ENCODE results near the gene ZDHHC20. TPM values are rescaled to one million over a fixed set of nuclear protein-coding genes. Genes with fewer than 3 reads are reported as not detected.

ZDHHC20 gene
- total RNA-seq, result 10 to 100 TPM; 70.3 to 80.7 TPM

- ATAC-seq (ENCODE audit: insufficient number of reproducible peaks, low FRiP score, low read depth) (peak; percentile 97), DNase-seq (ENCODE audit: low spot score) (peak; percentile 58)
- H3K27ac ChIP-seq, result peak within 1 kb of the TSS; percentile 76 to 86
- no peaks in the 10 kb centered on the region for H3K9me3 ChIP-seq
- TF ChIP-seq CTCF (IDR thresholded peaks at IDR 0.05), result no peak
- H3K4me1 ChIP-seq (ENCODE audit: control insufficient read depth in 1 of 2, low read depth in 2 of 2), result peaks cover 8% of the 10 kb centered on the region in 2 donors
- H3K4me3 ChIP-seq, result peak within 1 kb of the TSS; percentile 99
- H3K36me3 ChIP-seq, result no peaks in the 10 kb centered on the region
- no peaks in the 10 kb centered on the region for H3K27me3 ChIP-seq (replicated peaks; ENCODE audit: insufficient read depth)
These were observed at the start of gene ZDHHC20 for GRCh38 chr13:21458813-21459701. TSS of gene ZDHHC20 (minus strand) at chr13:21459303. CDS start at chr13:21459171, 132 bp downstream.

GRCh38 chr13:21504379-21504778, 45.3 kb upstream of the ZDHHC20 start:
- no peak for ATAC-seq (ENCODE audit: insufficient number of reproducible peaks, low FRiP score, low read depth)
- Histone ChIP-seq H3K9me3 (no peaks in the 10 kb centered on the region), H3K4me3 (no peak overlapping the region), H3K36me3 (peaks cover 10% of the 10 kb centered on the region), H3K27ac (no peak overlapping the region), H3K4me1 (ENCODE audit: control insufficient read depth in 1 of 2, low read depth in 2 of 2) (no peaks in the 10 kb centered on the region), H3K27me3 (replicated peaks; ENCODE audit: insufficient read depth) (no peaks in the 10 kb centered on the region)
- DNase-seq (ENCODE audit: low spot score), result no peak
- TF ChIP-seq CTCF (IDR thresholded peaks at IDR 0.05), result no peak

GRCh38 chr13:21501686-21502085, 42.6 kb upstream of the ZDHHC20 start:
- TF ChIP-seq CTCF (IDR thresholded peaks at IDR 0.05), result no peak
- H3K4me3 ChIP-seq, result no peak overlapping the region
- H3K9me3 ChIP-seq, result no peaks in the 10 kb centered on the region
- H3K4me1 ChIP-seq (ENCODE audit: control insufficient read depth in 1 of 2, low read depth in 2 of 2), result no peaks in the 10 kb centered on the region
- DNase-seq (ENCODE audit: low spot score) (no peak), ATAC-seq (ENCODE audit: insufficient number of reproducible peaks, low FRiP score, low read depth) (no peak)
- peaks cover 5% of the 10 kb centered on the region for H3K36me3 ChIP-seq
- no peaks in the 10 kb centered on the region for H3K27me3 ChIP-seq (replicated peaks; ENCODE audit: insufficient read depth)
- H3K27ac ChIP-seq, result no peak overlapping the region

GRCh38 chr13:21486322-21486721, 27.2 kb upstream of the ZDHHC20 start:
- Histone ChIP-seq H3K27ac (no peak overlapping the region), H3K9me3 (peaks cover 22% of the 10 kb centered on the region), H3K4me3 (no peak overlapping the region), H3K4me1 (ENCODE audit: control insufficient read depth in 1 of 2, low read depth in 2 of 2) (no peaks in the 10 kb centered on the region), H3K27me3 (replicated peaks; ENCODE audit: insufficient read depth) (no peaks in the 10 kb centered on the region), H3K36me3 (peaks cover 5% of the 10 kb centered on the region)
- ATAC-seq (ENCODE audit: insufficient number of reproducible peaks, low FRiP score, low read depth) (no peak), DNase-seq (ENCODE audit: low spot score) (no peak)
- no peak for TF ChIP-seq CTCF (IDR thresholded peaks at IDR 0.05)

- H3K27ac ChIP-seq, result no peak overlapping the region
- H3K4me1 ChIP-seq (ENCODE audit: control insufficient read depth in 1 of 2, low read depth in 2 of 2), result no peaks in the 10 kb centered on the region
- no peak for TF ChIP-seq CTCF (IDR thresholded peaks at IDR 0.05)
- H3K27me3 ChIP-seq (replicated peaks; ENCODE audit: insufficient read depth), result no peaks in the 10 kb centered on the region
- no peaks in the 10 kb centered on the region for H3K36me3 ChIP-seq
- DNase-seq (ENCODE audit: low spot score) (no peak), ATAC-seq (ENCODE audit: insufficient number of reproducible peaks, low FRiP score, low read depth) (no peak)
- no peak overlapping the region for H3K4me3 ChIP-seq
- H3K9me3 ChIP-seq, result peaks cover 22% of the 10 kb centered on the region
These were observed 24.6 kb upstream of the ZDHHC20 start for GRCh38 chr13:21483748-21484147.
